SHP77 (cell line): ENCODE data around the gene MDFIC.

Source experiments
- DNase-seq, 2 experiments: peaks; one replicate each; lab custom pipeline; 2025; lab: John Stamatoyannopoulos, UW

MDFIC gene

GRCh38 chr7:114953724-114954123 is 31.8 kb downstream of the MDFIC start:
- no peak for DNase-seq

- no peak for DNase-seq
These were observed 34.8 kb downstream of the MDFIC start for GRCh38 chr7:114956702-114957101.

GRCh38 chr7:114957444-114957843 is 35.5 kb downstream of the MDFIC start:
- no peak for DNase-seq

- no peak for DNase-seq
These were observed 38.0 kb downstream of the MDFIC start for GRCh38 chr7:114959931-114960330.

GRCh38 chr7:114962441-114962840 is 40.5 kb downstream of the MDFIC start:
- no peak for DNase-seq

GRCh38 chr7:114966156-114966555 is 44.3 kb downstream of the MDFIC start:
- DNase-seq, result no peak

- no peak for DNase-seq
These were observed 47.2 kb downstream of the MDFIC start for GRCh38 chr7:114969096-114969495.

GRCh38 chr7:114970308-114970707 is 48.4 kb downstream of the MDFIC start:
- no peak for DNase-seq

- no peak for DNase-seq
These were observed 48.8 kb downstream of the MDFIC start for GRCh38 chr7:114970732-114971131.

GRCh38 chr7:114972567-114972966 is 50.7 kb downstream of the MDFIC start:
- no peak for DNase-seq

- DNase-seq, result no peak
These were observed 51.3 kb downstream of the MDFIC start for GRCh38 chr7:114973147-114973546.

GRCh38 chr7:114975401-114975800 is 53.5 kb downstream of the MDFIC start:
- DNase-seq, result no peak

- no peak for DNase-seq
These were observed 54.8 kb downstream of the MDFIC start for GRCh38 chr7:114976666-114977065.

- no peak for DNase-seq
These were observed 55.4 kb downstream of the MDFIC start for GRCh38 chr7:114977277-114977676.

- no peak for DNase-seq
These were observed 57.5 kb downstream of the MDFIC start for GRCh38 chr7:114979388-114979787.

GRCh38 chr7:114979803-114980507 is 58.1 kb downstream of the MDFIC start:
- DNase-seq, result no peak

GRCh38 chr7:114981323-114981722 is 59.4 kb downstream of the MDFIC start:
- no peak for DNase-seq

- no peak for DNase-seq
These were observed 63.3 kb downstream of the MDFIC start for GRCh38 chr7:114985116-114985715.

GRCh38 chr7:114986190-114987180 is 64.6 kb downstream of the MDFIC start:
- DNase-seq, result no peak

GRCh38 chr7:114988026-114988425 is 66.1 kb downstream of the MDFIC start:
- no peak for DNase-seq

GRCh38 chr7:114988755-114989375 is 67.0 kb downstream of the MDFIC start:
- DNase-seq, result no peak

GRCh38 chr7:114989531-114989930 is 67.6 kb downstream of the MDFIC start:
- no peak for DNase-seq
